Astrocyte (in vitro differentiated cells and primary cell): Measurements from ENCODE around the gene CRYBG1.

Experiments
- EZH2 ChIP-seq: IDR thresholded peaks from 2 replicates; pipeline ENCODE4 v1.6.1; 2012; ENCODE audit warnings: mild to moderate bottlenecking, low read length, inconsistent platforms; ENCODE audit not compliant: insufficient read depth
- TF ChIP-seq, protein P1 (sequence below): IDR thresholded peaks from 2 replicates; pipeline ENCODE4 v1.5.1; 2011; ENCODE audit warnings: low read depth, mild to moderate bottlenecking, inconsistent platforms, low read length, moderate library complexity; ENCODE audit not compliant: insufficient read depth

DNA sequence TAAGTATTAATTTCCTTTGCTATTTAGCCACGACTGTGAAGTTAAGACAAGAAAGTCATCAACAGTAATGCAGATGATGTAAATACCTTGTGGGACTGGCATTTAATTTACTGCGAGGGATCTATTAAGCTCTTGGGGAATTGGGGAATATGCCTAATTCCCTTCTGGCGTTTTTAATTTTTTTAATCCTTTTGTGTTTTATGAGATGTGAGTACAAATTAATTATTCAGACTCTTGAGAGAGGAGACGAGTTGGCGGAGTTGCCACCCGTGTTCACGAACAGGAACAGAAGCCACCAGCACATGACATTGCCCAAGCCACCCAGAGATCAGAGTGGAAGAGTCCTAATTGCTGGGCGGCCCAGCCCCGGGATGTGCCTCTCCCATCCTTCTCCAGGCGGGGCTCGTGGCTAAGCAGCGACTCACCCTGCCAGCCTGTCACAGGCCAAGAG is 533 bp upstream of the CRYBG1 start:
- TF ChIP-seq, protein P1, sequence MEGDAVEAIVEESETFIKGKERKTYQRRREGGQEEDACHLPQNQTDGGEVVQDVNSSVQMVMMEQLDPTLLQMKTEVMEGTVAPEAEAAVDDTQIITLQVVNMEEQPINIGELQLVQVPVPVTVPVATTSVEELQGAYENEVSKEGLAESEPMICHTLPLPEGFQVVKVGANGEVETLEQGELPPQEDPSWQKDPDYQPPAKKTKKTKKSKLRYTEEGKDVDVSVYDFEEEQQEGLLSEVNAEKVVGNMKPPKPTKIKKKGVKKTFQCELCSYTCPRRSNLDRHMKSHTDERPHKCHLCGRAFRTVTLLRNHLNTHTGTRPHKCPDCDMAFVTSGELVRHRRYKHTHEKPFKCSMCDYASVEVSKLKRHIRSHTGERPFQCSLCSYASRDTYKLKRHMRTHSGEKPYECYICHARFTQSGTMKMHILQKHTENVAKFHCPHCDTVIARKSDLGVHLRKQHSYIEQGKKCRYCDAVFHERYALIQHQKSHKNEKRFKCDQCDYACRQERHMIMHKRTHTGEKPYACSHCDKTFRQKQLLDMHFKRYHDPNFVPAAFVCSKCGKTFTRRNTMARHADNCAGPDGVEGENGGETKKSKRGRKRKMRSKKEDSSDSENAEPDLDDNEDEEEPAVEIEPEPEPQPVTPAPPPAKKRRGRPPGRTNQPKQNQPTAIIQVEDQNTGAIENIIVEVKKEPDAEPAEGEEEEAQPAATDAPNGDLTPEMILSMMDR, result no peak
- TF ChIP-seq EZH2, result no peak
